GM10248 (cell line): ENCODE data around the gene ATP8B3.

ENCODE experiments used
- CTCF ChIA-PET: fragments of 300-600 bp; sonication (Branson Sonifier 250); formaldehyde crosslinking; extraction: SDS; loops from one replicate; lab custom pipeline; 2021; ENCODE audit warnings: antibody characterized with exemption; lab: Yijun Ruan, JAX
- POLR2A ChIA-PET: fragments of 350-650 bp; sonication (Branson Sonifier 250); formaldehyde crosslinking; extraction: SDS; loops from one replicate; lab custom pipeline; 2020; ENCODE audit warnings: antibody characterized with exemption; lab: Yijun Ruan, JAX
- DNase-seq: peaks from one replicate; pipeline ENCODE4 v3.0.0; 2012; ENCODE audit errors: extremely low spot score
- CTCF ChIP-seq: IDR thresholded peaks from 2 replicates; pipeline ENCODE4 v1.5.1; 2012; ENCODE audit warnings: mild to moderate bottlenecking, low read depth; ENCODE audit errors: extremely low read depth, missing control alignments, control extremely low read depth

Gene ATP8B3

GRCh38 chr19:1758959-1759903, 52.8 kb downstream of the ATP8B3 start:
- POLR2A ChIA-PET: no interaction called here
- CTCF ChIA-PET: interaction anchor here (1.0 kb wide), 2 partner anchors 8 to 87 kb away, joined by 3 read pairs; no protein-coding TSS in a partner anchor
- no peak for TF ChIP-seq CTCF
- no peak for DNase-seq

GRCh38 chr19:1758231-1758577, 53.9 kb downstream of the ATP8B3 start:
- POLR2A ChIA-PET: no interaction called here
- DNase-seq: no peak
- CTCF ChIA-PET: no interaction called here

GRCh38 chr19:1757468-1758230, 54.4 kb downstream of the ATP8B3 start:
- TF ChIP-seq CTCF: no peak
- POLR2A ChIA-PET: no interaction called here
- no peak for DNase-seq
- CTCF ChIA-PET: no interaction called here

More at GRCh38 chr19:1758231-1758577, 53.9 kb downstream of the ATP8B3 start:
- no peak for TF ChIP-seq CTCF

- POLR2A ChIA-PET: no interaction called here
- CTCF ChIA-PET: no interaction called here
- DNase-seq: no peak
- TF ChIP-seq CTCF: no peak
Observed at GRCh38 chr19:1756705-1757465, 55.2 kb downstream of the ATP8B3 start.

GRCh38 chr19:1756264-1756663, 55.8 kb downstream of the ATP8B3 start:
- POLR2A ChIA-PET: no interaction called here
- CTCF ChIA-PET: interaction anchor here (2.5 kb wide), 1 partner anchor 9 kb away, joined by 7 read pairs; no protein-coding TSS in a partner anchor
- no peak for TF ChIP-seq CTCF
- DNase-seq: no peak
